CD4-positive, alpha-beta T cell treated with Interleukin-15 for 1 hour (primary cell): Measurements from ENCODE around the gene LCN9.
A peak's percentile ranks its signal among the peaks of the same experiment; 100 is the strongest.
"Not testable (repeated sequence)": the region's sequence is repeated elsewhere in the genome, so short reads cannot be mapped to it uniquely, and the experiment has no call there.

Source experiments
- DNase-seq: peaks from one replicate; pipeline ENCODE4 v3.0.0-alpha.2; 2020

The LCN9 gene

GRCh38 chr9:135648494-135649410 lies 14.4 kb upstream of the LCN9 start:
- no peak for DNase-seq

GRCh38 chr9:135649508-135649907 lies 13.6 kb upstream of the LCN9 start:
- no peak for DNase-seq

GRCh38 chr9:135650408-135650807 lies 12.7 kb upstream of the LCN9 start:
- DNase-seq, result no peak

GRCh38 chr9:135655317-135655716 lies 7.8 kb upstream of the LCN9 start:
- DNase-seq, result no peak

- no peak for DNase-seq
These were observed 5.7 kb upstream of the LCN9 start for GRCh38 chr9:135657416-135657815.

- DNase-seq, result no peak
These were observed 3.9 kb upstream of the LCN9 start for GRCh38 chr9:135659252-135659651.

GRCh38 chr9:135660407-135660806 lies 2.7 kb upstream of the LCN9 start:
- DNase-seq, result no peak

- DNase-seq, result no peak
These were observed 1.1 kb upstream of the LCN9 start for GRCh38 chr9:135661816-135662560.

GRCh38 chr9:135663451-135663770 lies 302 bp downstream of the LCN9 start:
- no peak for DNase-seq

GRCh38 chr9:135663857-135664256 lies 748 bp downstream of the LCN9 start:
- DNase-seq, result no peak

GRCh38 chr9:135664266-135664665 lies 1.2 kb downstream of the LCN9 start:
- no peak for DNase-seq

- DNase-seq, result no peak
These were observed 2.0 kb downstream of the LCN9 start for GRCh38 chr9:135664801-135665794.

GRCh38 chr9:135665795-135666189 lies 2.7 kb downstream of the LCN9 start:
- no peak for DNase-seq

GRCh38 chr9:135666534-135667462 lies 3.7 kb downstream of the LCN9 start:
- no peak for DNase-seq

- no peak for DNase-seq
These were observed 4.4 kb downstream of the LCN9 start for GRCh38 chr9:135667463-135668001.

- not testable (repeated sequence) for DNase-seq
These were observed 5.9 kb downstream of the LCN9 start for GRCh38 chr9:135669018-135669417.

GRCh38 chr9:135669616-135670285 lies 6.6 kb downstream of the LCN9 start:
- DNase-seq, result no peak

- DNase-seq, result no peak
These were observed 7.8 kb downstream of the LCN9 start for GRCh38 chr9:135670721-135671590.

- DNase-seq, result peak; percentile 11
These were observed 8.5 kb downstream of the LCN9 start for GRCh38 chr9:135671591-135672041.

- not testable (repeated sequence) for DNase-seq
These were observed 9.7 kb downstream of the LCN9 start for GRCh38 chr9:135672786-135673185.
